ENCODE results near the gene SP6. TPM values are rescaled to one million over a fixed set of nuclear protein-coding genes. Genes with fewer than 3 reads are reported as not detected.

Gene SP6
- total and polyA plus RNA-seq, 2 of the 8 experiments (the other 6 are each of a cell fraction or from before 2014, with no cell fraction given): 1.2 to 1.5 TPM

DNA sequence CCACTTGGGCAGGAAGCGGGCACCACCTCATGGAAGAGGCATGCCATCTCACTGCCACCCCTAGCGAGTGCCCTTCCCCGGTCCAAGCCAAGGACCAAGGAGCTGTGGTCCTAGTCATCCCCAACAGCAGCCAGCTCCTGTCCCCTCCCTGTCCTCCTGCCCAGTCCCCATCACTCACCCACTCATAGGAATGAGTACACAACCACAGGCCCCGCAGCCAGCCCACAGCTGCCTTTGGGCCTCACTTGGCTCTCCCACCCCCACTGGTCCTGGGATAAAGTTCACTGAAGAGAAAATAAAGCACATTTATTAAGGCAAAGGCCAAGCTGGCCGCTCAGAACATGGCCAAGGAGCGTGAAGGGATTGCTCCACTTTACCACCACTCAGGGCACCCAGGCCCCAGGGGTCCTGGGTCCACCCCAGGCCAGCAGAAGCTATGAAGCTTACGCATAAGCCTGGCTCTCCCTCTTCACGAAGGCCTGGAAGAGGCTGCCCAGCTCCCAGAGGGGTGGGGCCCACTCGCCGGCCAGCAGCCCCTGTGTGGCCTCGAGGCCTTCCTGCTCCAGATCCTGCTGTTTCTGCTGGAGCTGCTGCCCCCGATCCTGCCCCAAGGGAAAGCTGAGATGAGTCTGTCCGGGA lies 13.4 kb downstream of the SP6 start (continued):
- TF ChIP-seq HDAC2 (IDR thresholded peaks at IDR 0.05; ENCODE audit: borderline replicate concordance in 1 of 2, low read depth in 2 of 2, low read length in 2 of 2): no peak
- TF ChIP-seq SUZ12 (IDR thresholded peaks at IDR 0.05; ENCODE audit: low read length): no peak
- no peak for TF ChIP-seq FOSL1 (IDR thresholded peaks at IDR 0.05; ENCODE audit: insufficient read depth, low read depth, low read length)

Data from H1 (cell line).